Measurements from ENCODE around the gene ACO2. TPM values are rescaled to one million over a fixed set of nuclear protein-coding genes. Genes with fewer than 3 reads are reported as not detected.

Gene ACO2
- total RNA-seq, 1 experiment from 2014 or later: 66.6 TPM

GRCh38 chr22:41534219-41534618 is 65.3 kb downstream of the ACO2 start:
- Histone ChIP-seq H2BK20ac (ENCODE audit: low read depth, low read length, poor library complexity, severe bottlenecking) (no peak overlapping the region), H3K9ac (ENCODE audit: extremely low read depth, insufficient read length, low read length) (no peak overlapping the region), H2AFZ (ENCODE audit: low read length) (no peak overlapping the region), H2AK5ac (ENCODE audit: insufficient read length, low read length) (no peak overlapping the region), H3K79me2 (ENCODE audit: insufficient read depth, low read length) (peaks cover 1% of the 10 kb centered on the region; the same call in 1 of the 2 replicates), H3K79me1 (ENCODE audit: insufficient read depth, low read depth, low read length, poor library complexity, severe bottlenecking) (no peaks in the 10 kb centered on the region), H3K27me3 (ENCODE audit: insufficient read depth, low read length) (no peaks in the 10 kb centered on the region), H3K14ac (ENCODE audit: insufficient read depth, low read length) (no peak overlapping the region), H3K4me1 (ENCODE audit: insufficient read depth, low read length) (no peaks in the 10 kb centered on the region), H3K23me2 (ENCODE audit: insufficient read length, low read depth, low read length, poor library complexity, severe bottlenecking) (no peaks in the 10 kb centered on the region), H4K20me1 (ENCODE audit: control insufficient read depth, insufficient read depth, insufficient read length) (no peaks in the 10 kb centered on the region), H3K56ac (ENCODE audit: insufficient read length, low read depth, low read length) (no peak overlapping the region), H2BK12ac (ENCODE audit: insufficient read length, low read depth, low read length) (no peak overlapping the region), H3K23ac (ENCODE audit: insufficient read length, low read depth, low read length) (no peak overlapping the region), H4K8ac (replicated peaks; ENCODE audit: insufficient read length, low read depth, low read length) (no peak overlapping the region), H2BK15ac (ENCODE audit: low read depth, low read length) (no peak overlapping the region), H2BK120ac (ENCODE audit: low read depth, low read length, poor library complexity, severe bottlenecking) (no peak overlapping the region), H2BK5ac (ENCODE audit: insufficient read length, low read length) (no peak overlapping the region), H4K5ac (ENCODE audit: insufficient read length, low read depth, low read length) (no peak overlapping the region), H3K4me2 (ENCODE audit: insufficient read depth, insufficient read length, low read length) (no peak overlapping the region), H3K27ac (ENCODE audit: insufficient read length, low read depth, low read length) (no peak overlapping the region), H3T11ph (ENCODE audit: low read length) (no peak overlapping the region), H3K4ac (ENCODE audit: low read depth, low read length) (no peak overlapping the region), H4K91ac (ENCODE audit: insufficient read length, low read depth, low read length) (no peak overlapping the region), H3K18ac (ENCODE audit: insufficient read length, low read depth, low read length) (no peak overlapping the region), H3K9me3 (ENCODE audit: control insufficient read depth, low read depth, low read length) (no peaks in the 10 kb centered on the region)
- Mint-ChIP-seq H3K4me3 (no peak overlapping the region), H3K27me3 (ENCODE audit: low read depth) (no peaks in the 10 kb centered on the region), H3K4me1 (peaks cover 8 to 14% of the 10 kb centered on the region in 2 experiments), H3K9me3 (no peaks in the 10 kb centered on the region), H3K27ac (no peak overlapping the region), H3K36me3 (ENCODE audit: insufficient read depth in 1 of 3, low read depth in 3 of 3) (peaks cover 9 to 69% (median 31%) of the 10 kb centered on the region in 3 experiments; a peak in 6 of 7 replicates)
- no CpG with 5 or more reads among the region's 8 CpGs for WGBS (ENCODE audit: extremely low coverage, insufficient read length, low lambda C conversion rate)
- DNase-seq: no peak
- TF ChIP-seq CTCF (conservative IDR thresholded peaks at IDR 0.05): no peak

Measured in H9 (cell line).